ENCODE results near the gene ALKAL2.

GRCh38 chr2:287911-288757 lies at the start of gene ALKAL2:
- TF ChIP-seq CTCF (IDR thresholded peaks at IDR 0.05) (no peak), POLR2A (IDR thresholded peaks at IDR 0.05) (no peak)
